Stimulated activated CD8-positive, alpha-beta memory T cell treated with anti-CD3 and anti-CD28 coated beads, Interleukin-15, amount 100 ng/mL, for 48 hours (primary cell): ENCODE results near the gene TRMT112.

ENCODE experiments used
- DNase-seq, 2 donors: peaks; one replicate each; pipeline ENCODE4 v3.0.0-alpha.2; 2020; ENCODE audit warnings: low read depth in 2 of 2

Gene TRMT112

DNA sequence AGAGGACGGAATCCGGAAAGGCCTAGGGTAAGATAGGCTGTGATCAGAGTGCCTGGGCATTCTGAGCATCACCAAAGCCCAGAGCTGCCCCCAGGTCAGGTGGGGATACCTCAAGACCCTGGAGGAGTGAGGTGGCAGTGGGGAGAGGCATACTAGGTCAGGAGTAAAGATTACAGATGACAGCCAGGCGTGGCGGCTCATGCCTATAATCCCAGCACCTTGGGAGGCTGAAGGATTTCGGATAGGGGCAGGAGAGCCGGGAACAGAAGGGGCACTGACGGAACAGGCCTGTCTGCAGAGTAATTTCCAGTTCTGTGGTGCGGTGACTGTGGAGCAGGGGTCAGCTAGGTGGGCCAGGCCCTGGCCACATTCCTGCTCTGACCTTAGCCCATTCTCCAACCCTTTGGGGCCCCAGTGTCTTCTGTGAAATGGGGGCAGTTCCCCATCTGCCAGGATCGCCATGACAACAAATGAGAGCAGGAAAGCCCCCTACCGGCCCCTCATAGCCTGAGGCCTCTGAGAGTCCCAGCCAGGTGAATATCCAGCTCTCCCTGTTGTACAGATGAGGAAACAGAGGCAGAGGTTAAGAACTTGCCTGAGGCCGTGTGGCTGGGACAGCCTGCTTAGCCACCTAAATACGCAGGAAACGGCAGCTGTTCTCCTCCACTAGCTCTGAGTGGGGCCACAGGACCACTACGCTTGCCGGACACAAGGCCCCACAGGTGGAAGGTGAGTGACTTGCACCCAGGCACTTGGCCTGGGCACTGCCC, 42.1 kb downstream of the TRMT112 start:
- no peak for DNase-seq

DNA sequence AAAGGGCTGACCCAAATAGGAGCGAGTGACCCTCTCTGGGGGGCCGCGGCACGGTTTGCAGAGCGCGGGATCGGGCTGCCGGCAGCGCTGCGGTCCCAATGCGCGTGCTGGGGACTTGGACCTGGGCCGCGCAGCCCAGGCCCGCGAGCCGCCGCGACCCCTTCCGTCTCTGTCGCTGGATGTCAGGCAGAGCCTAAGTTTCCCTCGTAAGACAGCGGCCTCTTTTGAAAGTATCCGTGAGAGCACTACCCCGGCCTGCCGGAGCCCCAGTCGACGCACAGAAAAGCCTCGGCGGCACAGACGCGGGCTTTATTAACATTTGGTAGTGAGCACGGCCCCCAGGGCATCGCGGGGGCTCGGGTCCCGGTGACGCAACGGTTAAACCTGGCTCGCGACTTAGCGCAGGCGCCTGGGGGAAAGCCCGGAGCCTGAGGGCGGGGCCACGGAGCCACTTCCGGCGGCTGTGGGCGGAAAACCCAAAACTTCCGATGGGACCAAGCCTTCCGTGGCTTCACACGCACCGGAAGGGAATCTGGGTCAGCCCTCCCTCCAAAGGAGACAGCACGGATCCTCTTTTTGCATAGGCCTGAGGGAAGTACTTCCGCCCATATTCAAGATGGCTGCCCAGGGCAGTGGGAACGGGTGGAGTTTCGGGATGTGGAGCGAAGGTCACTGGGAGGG, 47.7 kb downstream of the TRMT112 start:
- DNase-seq, result peak; percentile 96 to 98

DNA sequence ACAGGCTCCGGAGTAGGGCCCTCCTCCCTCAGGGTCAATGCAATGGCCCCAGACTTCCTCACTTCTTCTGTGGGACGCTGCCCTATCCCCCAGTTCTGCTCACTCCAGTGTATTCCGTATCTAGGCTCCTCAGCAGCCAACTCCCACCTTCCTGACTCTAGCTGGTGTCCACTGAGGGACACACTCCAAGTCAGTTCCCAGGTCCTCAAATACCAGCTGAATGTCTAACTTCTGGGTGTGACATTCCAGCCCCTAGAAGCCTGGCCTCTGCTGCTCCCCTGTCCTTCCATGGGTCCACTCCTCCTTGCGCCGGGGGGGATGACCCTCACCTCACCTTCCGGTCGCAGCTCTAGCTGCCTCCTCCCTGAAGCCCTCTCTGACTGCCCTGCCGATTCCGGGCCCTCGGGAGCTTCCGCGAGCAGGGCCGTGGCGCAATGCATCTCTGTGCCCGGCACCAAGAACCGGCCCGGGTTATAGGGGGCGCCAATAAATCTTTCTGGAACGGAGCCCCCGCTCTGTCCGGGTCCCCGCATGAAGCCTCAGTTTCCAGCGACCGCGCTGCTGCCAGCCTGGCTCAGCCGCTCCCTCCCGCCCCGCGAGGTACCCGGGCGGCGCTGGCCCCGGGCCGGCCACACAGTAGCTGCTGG, 48.3 kb downstream of the TRMT112 start:
- peak in 1 of 2 donors; percentile 57 for DNase-seq

DNA sequence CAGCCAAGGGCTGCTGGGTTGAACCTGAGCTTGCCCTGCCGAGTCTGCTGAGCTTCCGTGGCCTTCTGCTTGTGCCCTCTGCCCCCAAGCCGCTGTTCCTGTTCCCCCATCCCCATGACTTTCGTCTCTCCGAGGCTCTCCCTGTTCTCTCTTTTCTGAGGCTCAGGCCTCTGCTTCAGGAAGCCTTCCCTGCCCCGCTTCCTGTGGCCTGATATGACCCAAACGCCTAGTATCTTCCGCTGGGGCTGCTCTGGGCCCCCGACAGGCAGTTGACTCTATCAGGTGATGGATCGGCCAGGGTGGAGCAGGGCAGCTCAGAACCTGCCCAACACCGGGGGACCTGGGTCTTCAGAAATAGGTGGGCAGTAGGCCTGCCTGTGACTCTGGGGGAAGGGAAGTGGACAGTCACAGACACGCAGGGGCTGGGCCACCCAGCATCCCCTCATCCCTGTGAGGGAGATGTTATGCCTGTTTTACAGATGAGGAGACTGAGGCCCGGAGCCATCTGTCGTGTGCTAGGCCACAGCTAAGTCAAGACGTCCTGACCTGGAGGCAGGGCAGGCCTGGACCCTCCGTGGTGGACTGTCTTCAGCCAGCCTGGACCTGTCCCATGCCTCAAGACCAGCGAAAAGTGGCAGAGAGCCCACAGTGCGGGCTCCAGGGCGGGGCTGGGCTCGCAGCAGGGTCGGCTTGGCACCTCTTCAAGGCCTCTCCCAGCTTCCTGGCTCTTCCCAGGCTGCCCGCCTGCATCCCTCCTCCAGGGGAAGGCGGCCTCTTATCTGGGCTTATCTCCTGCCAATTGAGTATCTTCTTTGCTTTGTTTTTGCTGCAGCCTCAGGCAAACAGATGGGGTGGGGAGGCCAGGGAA, 49.1 kb downstream of the TRMT112 start:
- no peak for DNase-seq

DNA sequence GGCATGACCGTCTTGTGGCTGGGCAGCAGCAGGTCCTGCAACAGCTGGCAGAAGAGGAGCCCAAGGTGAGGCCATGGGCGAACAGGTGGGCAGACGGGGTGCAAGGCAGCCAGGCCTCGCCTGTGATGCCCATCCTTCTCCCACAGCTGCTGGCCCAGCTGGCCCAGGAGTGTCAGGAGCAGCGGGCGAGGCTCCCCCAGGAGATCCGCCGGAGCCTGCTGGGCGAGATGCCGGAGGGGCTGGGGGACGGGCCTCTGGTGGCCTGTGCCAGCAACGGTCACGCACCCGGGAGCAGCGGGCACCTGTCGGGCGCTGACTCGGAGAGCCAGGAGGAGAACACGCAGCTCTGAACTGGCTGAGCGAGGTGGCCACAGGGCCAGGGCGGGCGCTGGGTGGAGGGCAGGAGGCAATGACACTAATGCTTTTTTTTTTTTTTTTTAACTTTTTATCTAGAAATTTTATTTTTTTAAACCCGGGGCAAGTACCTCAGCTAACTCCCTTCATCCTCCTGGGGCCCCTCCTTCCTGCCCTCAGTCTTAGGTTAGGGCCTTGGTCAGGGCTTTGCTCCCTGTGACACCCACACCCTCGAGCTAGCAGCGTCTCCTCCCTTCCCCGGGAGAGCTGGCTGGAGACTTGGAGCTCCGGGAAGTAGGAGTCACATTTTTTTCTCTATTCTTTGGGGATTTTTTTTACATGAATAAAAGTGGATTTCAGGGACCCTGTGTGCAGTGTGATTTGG, 50.0 kb downstream of the TRMT112 start:
- DNase-seq, result no peak
